K562 (cell line): ENCODE measurements around the gene ZCCHC14.

Experiments
- KLF16 ChIP-seq: IDR thresholded peaks from 2 replicates; pipeline ENCODE4 v1.6.1; 2016; ENCODE audit warnings: antibody characterized with exemption
- POLR2A ChIP-seq: fragments of 450-650 bp; conservative IDR thresholded peaks from 2 replicates; pipeline ENCODE4 v1.6.1; 2016
- XRCC3 ChIP-seq: fragments of 450-650 bp; IDR thresholded peaks from 2 replicates; pipeline ENCODE4 v1.6.1; 2017; ENCODE audit warnings: mild to moderate bottlenecking, moderate library complexity
- ZNF24 ChIP-seq: fragments of 450-650 bp; IDR thresholded peaks from 2 replicates; pipeline ENCODE4 v1.6.1; 2016

DNA sequence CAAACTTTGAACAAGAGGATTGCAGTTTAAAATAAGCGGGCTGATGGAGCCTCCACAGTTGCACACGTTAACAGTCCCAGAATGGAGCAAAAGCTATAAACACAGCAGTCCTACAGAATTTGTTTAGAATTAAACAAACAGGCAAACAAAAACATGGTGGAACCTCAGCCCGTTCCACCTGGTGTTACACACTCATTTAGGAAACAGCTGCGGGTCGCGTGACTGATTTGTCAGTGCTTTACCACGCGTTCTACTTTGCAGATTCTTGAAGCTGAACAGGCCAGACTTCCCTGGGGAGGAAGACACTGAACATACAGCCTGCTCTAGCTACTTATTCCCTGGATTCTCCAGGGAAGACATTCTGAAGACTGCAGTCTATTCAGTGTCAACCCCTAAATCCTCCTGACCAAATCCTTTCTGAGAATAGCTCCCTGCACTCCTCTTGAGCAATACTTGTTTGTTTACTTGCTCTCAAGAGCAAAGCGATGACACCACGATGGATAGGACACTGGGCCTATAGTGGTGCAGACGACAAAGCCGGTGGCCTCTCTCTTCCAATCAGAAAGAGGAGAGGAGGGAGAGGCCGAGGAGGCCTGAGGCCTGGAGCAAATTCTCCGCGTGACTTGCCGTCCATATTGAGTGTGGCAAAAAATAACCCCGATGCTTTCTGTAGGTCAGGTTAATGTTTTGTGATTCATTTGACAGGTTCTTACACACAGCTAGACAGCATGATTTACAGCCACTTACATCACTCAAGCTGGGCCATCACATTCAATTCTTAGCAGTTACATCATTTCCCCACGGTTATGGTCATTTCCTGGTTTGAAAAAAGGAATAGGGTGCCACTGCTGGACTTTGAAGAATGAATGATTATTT is 104.6 kb downstream of the ZCCHC14 start:
- TF ChIP-seq XRCC3 (no peak), ZNF24 (peak; percentile 37; the same call in 1 of the 2 replicates), KLF16 (no peak), POLR2A (peak; percentile 74)
